ENCODE data around the gene CEL. TPM values are rescaled to one million over a fixed set of nuclear protein-coding genes. Genes with fewer than 3 reads are reported as not detected.

The CEL gene
- total RNA-seq, 1 donor from 2014 or later: 3.4 TPM

- DNase-seq (ENCODE audit: low read depth) (no peak), FAIRE-seq (no peak)
- H3K9me3 ChIP-seq (ENCODE audit: insufficient read depth, low read depth, low read length): peaks cover 2% of the 10 kb centered on the region
- H2AFZ ChIP-seq (ENCODE audit: low read depth, low read length): no peak overlapping the region
- H3K4me1 ChIP-seq (ENCODE audit: insufficient read depth, low read length): no peaks in the 10 kb centered on the region
- H3K36me3 Mint-ChIP-seq (ENCODE audit: low read depth, unreplicated experiment): peaks cover 39% of the 10 kb centered on the region
- H3K27me3 ChIP-seq (ENCODE audit: insufficient read depth, low read length): no peaks in the 10 kb centered on the region
- peaks cover 11% of the 10 kb centered on the region for H4K20me1 ChIP-seq (ENCODE audit: insufficient read depth, low read length)
- peaks cover 14% of the 10 kb centered on the region for H3K36me3 ChIP-seq (ENCODE audit: insufficient read depth, low read length)
- H3K9me3 Mint-ChIP-seq (ENCODE audit: unreplicated experiment): peaks cover 7% of the 10 kb centered on the region
- H3K79me2 ChIP-seq (ENCODE audit: insufficient read depth, low read length): no peaks in the 10 kb centered on the region
- H3K27ac Mint-ChIP-seq (ENCODE audit: unreplicated experiment): no peak overlapping the region
- H3K4me2 ChIP-seq (ENCODE audit: low read length): no peak overlapping the region
- no peak for TF ChIP-seq CTCF (IDR thresholded peaks at IDR 0.05; ENCODE audit: insufficient read depth, low read depth, low read length)
- no peak for TF ChIP-seq EZH2 (IDR thresholded peaks at IDR 0.05; ENCODE audit: insufficient read depth, low read length)
- H3K27ac ChIP-seq (ENCODE audit: low read depth, low read length): no peak overlapping the region
- H3K9ac ChIP-seq (ENCODE audit: low read length): no peak overlapping the region
- no peaks in the 10 kb centered on the region for H3K4me1 Mint-ChIP-seq (ENCODE audit: low read depth, unreplicated experiment)
- no peak overlapping the region for H3K4me3 Mint-ChIP-seq (ENCODE audit: unreplicated experiment)
- no peak overlapping the region for H3K4me3 ChIP-seq (ENCODE audit: insufficient read depth, low read depth, low read length)
- no peaks in the 10 kb centered on the region for H3K27me3 Mint-ChIP-seq (ENCODE audit: low read depth, unreplicated experiment)
Observed at GRCh38 chr9:133100506-133101355, 39.0 kb downstream of the CEL start.

DNA sequence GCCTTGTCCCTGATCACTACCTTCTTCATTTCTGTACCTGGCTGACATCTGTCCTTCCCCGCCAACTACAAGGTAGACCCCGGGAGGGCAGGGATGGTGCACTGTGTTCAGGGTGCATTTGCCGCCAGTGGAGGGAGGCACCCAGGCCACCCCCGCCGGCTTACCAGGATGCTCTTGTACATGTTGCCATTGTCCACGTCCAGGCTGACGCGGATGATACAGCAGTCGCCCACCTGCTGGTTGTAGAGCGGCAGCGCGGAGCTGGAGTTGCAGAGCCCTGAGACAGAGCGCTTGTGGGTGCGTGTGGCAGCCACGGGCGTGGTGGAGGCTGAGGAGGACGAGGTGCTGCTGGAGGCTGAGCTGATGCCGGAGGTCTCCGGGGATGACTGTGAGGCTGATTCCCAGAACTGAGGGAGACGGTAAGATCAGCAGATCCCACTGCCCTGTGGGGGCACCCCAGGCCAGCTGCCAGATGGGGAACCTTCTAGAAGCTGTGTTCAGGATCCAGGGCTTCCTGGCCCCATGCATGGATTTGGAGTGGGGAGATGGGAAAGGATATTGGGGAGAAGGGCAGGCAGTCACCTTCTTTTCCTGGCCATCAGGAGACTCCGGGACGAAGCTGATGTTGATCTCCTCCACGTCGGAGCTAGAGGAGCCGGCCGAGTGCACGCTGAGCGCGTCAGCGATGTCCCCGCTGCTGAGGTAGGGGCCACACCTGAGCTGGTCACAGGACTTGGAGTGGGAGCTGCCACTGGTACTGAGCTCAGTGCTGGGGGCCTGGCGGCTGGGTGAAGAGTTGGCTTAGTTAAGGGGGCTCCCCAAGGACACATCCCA, 39.8 kb downstream of the CEL start:
- H3K9me3 ChIP-seq (ENCODE audit: insufficient read depth, low read depth, low read length): peaks cover 2% of the 10 kb centered on the region
- H2AFZ ChIP-seq (ENCODE audit: low read depth, low read length): no peak overlapping the region
- H3K4me2 ChIP-seq (ENCODE audit: low read length): no peak overlapping the region
- DNase-seq (ENCODE audit: low read depth) (no peak), FAIRE-seq (no peak)
- Mint-ChIP-seq H3K27me3 (ENCODE audit: low read depth, unreplicated experiment) (no peaks in the 10 kb centered on the region), H3K27ac (ENCODE audit: unreplicated experiment) (no peak overlapping the region), H3K9me3 (ENCODE audit: unreplicated experiment) (peaks cover under 1% of the 10 kb centered on the region), H3K4me1 (ENCODE audit: low read depth, unreplicated experiment) (no peaks in the 10 kb centered on the region), H3K36me3 (ENCODE audit: low read depth, unreplicated experiment) (peaks cover 30% of the 10 kb centered on the region), H3K4me3 (ENCODE audit: unreplicated experiment) (no peak overlapping the region)
- H3K4me3 ChIP-seq (ENCODE audit: insufficient read depth, low read depth, low read length): no peak overlapping the region
- no peak overlapping the region for H3K27ac ChIP-seq (ENCODE audit: low read depth, low read length)
- H3K9ac ChIP-seq (ENCODE audit: low read length): no peak overlapping the region
- H3K27me3 ChIP-seq (ENCODE audit: insufficient read depth, low read length): no peaks in the 10 kb centered on the region
- H3K36me3 ChIP-seq (ENCODE audit: insufficient read depth, low read length): peaks cover 13% of the 10 kb centered on the region
- H4K20me1 ChIP-seq (ENCODE audit: insufficient read depth, low read length): peaks cover 13% of the 10 kb centered on the region
- no peaks in the 10 kb centered on the region for H3K4me1 ChIP-seq (ENCODE audit: insufficient read depth, low read length)
- TF ChIP-seq EZH2 (IDR thresholded peaks at IDR 0.05; ENCODE audit: insufficient read depth, low read length) (no peak), CTCF (IDR thresholded peaks at IDR 0.05; ENCODE audit: insufficient read depth, low read depth, low read length) (no peak)
- no peaks in the 10 kb centered on the region for H3K79me2 ChIP-seq (ENCODE audit: insufficient read depth, low read length)
